ENCODE data around the gene ITGA11.

GRCh38 chr15:68341760-68342725, 89.9 kb downstream of the ITGA11 start:
- TF ChIP-seq CTCF (IDR thresholded peaks at IDR 0.05; ENCODE audit: low read length) = no peak
- TF ChIP-seq EZH2 (IDR thresholded peaks at IDR 0.05; ENCODE audit: borderline replicate concordance, low read length) = no peak

All from OCI-LY1 (cell line).